ENCODE measurements around the gene CTIF. TPM values are rescaled to one million over a fixed set of nuclear protein-coding genes. Genes with fewer than 3 reads are reported as not detected.

Gene CTIF
- total RNA-seq, 1 donor from 2014 or later: 48.5 TPM

DNA sequence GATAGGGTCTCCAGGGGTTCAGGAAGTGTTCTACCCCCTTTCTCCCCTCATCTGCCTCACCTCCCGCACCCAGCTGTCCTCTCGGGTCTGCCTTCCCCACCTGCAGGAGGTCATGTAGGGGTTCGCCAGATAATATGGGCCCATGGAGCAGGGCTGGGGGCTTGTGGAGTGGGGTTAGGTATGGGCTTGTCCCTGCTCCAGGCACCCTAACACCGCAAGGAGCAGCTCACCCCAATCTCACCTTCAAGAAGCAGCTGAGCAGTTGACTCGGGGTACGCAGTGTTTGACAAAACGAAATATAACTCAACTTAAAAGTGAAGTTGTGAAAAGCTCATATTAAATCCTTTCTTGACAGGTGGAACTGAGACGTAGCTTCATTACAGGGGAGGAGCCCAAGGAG, 99.6 kb downstream of the CTIF start:
- Mint-ChIP-seq H3K27me3 (no peaks in the 10 kb centered on the region), H3K4me3 (no peak overlapping the region), H3K4me1 (ENCODE audit: unreplicated experiment) (peaks cover 13% of the 10 kb centered on the region), H3K27ac (no peak overlapping the region), H3K36me3 (peaks cover 34% of the 10 kb centered on the region), H3K9me3 (peaks cover 7% of the 10 kb centered on the region)
- no peak for DNase-seq (ENCODE audit: extremely low spot score, unreplicated experiment)
- TF ChIP-seq, protein P1, sequence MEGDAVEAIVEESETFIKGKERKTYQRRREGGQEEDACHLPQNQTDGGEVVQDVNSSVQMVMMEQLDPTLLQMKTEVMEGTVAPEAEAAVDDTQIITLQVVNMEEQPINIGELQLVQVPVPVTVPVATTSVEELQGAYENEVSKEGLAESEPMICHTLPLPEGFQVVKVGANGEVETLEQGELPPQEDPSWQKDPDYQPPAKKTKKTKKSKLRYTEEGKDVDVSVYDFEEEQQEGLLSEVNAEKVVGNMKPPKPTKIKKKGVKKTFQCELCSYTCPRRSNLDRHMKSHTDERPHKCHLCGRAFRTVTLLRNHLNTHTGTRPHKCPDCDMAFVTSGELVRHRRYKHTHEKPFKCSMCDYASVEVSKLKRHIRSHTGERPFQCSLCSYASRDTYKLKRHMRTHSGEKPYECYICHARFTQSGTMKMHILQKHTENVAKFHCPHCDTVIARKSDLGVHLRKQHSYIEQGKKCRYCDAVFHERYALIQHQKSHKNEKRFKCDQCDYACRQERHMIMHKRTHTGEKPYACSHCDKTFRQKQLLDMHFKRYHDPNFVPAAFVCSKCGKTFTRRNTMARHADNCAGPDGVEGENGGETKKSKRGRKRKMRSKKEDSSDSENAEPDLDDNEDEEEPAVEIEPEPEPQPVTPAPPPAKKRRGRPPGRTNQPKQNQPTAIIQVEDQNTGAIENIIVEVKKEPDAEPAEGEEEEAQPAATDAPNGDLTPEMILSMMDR (conservative IDR thresholded peaks at IDR 0.05): no peak

DNA sequence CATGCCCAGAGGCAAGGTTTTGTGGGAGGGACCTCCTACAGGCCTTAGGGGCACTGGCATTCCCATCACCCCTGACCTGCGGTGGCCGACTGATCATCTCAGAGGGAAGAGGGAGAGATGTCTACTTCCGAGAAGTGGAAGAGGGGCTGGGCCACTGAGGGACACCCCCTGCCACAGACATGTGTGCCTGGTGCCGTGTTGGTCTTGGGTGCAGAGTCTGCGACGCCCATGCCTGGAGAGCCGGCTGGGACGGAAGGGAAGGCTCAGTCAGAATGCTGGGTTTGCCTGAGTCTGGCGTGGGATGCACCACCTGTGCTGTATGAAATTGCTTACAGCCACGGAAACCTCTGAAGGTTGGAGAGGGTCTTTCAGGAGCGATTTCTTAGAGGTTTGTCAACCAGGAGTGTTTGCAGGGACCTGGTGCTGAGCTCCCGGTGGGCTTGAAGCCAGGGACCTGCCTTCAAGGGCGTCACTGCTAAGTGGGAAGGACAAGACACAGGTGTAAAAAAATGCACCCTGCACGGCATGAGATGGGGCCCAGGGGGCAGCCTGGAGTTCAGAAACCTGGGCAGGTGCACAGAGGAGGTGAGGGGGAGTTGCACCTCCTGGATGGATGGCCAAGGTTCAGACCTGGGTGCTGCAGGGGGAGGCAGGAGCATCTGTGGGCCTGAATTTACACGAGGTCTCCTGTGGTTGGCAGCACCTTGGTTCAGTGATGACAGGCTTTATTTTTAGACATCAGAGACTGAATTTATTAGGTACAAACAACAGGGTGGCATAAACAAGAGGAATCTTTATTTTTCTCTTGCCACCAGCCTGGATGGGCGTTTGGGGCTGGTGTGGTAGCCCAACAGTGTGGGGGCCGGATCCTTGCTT, 100.3 kb downstream of the CTIF start:
- peaks cover 31% of the 10 kb centered on the region for H3K36me3 Mint-ChIP-seq
- DNase-seq (ENCODE audit: extremely low spot score, unreplicated experiment): no peak
- no peak overlapping the region for H3K27ac Mint-ChIP-seq
- H3K4me3 Mint-ChIP-seq: no peak overlapping the region
- peaks cover 7% of the 10 kb centered on the region for H3K9me3 Mint-ChIP-seq
- TF ChIP-seq, protein P1 (conservative IDR thresholded peaks at IDR 0.05): no peak
- H3K4me1 Mint-ChIP-seq (ENCODE audit: unreplicated experiment): peaks cover 20% of the 10 kb centered on the region
- H3K27me3 Mint-ChIP-seq: no peaks in the 10 kb centered on the region

DNA sequence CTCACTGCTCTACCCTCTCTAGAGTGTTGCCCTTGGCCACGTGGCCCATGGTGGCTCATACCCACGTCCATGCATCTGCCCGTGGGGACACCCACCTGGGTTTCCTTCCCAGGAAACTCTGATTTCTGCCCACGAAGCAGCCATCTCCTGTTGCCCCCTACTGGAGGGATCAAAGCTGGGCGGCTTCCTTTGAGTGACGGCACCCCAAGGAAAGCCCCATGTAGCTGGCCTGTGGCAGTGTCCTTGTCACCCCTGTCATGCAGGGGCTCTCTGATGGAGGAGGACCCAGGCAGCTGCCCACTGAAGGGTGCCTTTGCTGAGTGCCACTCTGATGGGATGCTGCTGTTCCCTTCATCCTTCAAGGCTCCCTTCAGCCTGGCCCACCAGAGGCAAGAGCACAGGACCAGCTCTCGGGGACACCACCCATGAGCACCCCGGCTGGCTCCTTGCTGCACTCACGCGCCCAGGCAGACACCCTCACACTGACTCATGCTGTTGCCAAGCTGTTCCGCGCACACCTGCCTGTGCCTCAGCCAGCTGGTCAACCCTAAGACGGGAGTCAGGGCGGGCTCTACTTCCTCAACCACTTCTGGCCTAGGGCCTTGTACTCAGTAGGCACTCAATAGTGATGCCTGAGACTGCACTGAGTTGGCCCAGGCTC, 101.1 kb downstream of the CTIF start:
- Mint-ChIP-seq H3K9me3 (peaks cover 7% of the 10 kb centered on the region), H3K4me3 (no peak overlapping the region), H3K4me1 (ENCODE audit: unreplicated experiment) (peaks cover 20% of the 10 kb centered on the region), H3K36me3 (peaks cover 30% of the 10 kb centered on the region), H3K27me3 (no peaks in the 10 kb centered on the region), H3K27ac (no peak overlapping the region)
- TF ChIP-seq, protein P1 (conservative IDR thresholded peaks at IDR 0.05): peak; percentile 48
- DNase-seq (ENCODE audit: extremely low spot score, unreplicated experiment): no peak

DNA sequence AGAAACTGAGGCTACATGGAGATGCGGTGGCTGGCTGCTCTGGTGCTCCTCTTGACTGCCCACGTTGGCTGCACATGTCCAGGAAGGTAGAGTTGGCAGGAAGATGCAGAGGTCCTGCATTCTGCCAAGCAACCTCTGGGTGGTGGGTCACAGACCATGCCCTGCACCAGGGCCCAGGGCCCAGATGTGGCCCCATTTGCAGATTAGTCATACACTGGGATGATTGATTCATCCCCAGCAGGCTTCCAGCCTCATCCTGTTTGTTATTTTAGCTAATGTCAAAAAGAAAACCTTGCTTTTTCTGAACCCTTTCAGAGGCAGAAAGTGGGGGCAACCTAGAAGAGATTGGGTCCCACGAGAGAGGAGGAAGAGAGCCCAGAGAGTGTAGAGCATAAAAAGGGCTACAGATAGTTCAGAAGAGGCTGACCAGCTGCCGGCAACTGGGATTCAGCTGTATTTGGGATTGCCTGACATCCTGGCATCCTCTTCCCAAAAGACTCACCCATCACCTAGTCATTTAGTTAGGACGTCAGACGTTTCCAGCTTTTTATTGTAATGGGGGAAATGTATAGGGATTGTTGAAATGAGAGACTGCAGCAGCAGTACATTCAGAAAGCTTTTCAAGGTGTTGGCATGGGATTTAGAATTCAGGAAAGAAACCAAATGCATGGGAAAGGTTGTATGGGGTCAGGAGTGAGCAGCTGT, 101.9 kb downstream of the CTIF start:
- Mint-ChIP-seq H3K27me3 (no peaks in the 10 kb centered on the region), H3K4me1 (ENCODE audit: unreplicated experiment) (peaks cover 20% of the 10 kb centered on the region), H3K27ac (no peak overlapping the region), H3K36me3 (peaks cover 30% of the 10 kb centered on the region), H3K9me3 (peaks cover 7% of the 10 kb centered on the region), H3K4me3 (no peak overlapping the region)
- no peak for DNase-seq (ENCODE audit: extremely low spot score, unreplicated experiment)
- TF ChIP-seq, protein P1 (conservative IDR thresholded peaks at IDR 0.05): no peak

DNA sequence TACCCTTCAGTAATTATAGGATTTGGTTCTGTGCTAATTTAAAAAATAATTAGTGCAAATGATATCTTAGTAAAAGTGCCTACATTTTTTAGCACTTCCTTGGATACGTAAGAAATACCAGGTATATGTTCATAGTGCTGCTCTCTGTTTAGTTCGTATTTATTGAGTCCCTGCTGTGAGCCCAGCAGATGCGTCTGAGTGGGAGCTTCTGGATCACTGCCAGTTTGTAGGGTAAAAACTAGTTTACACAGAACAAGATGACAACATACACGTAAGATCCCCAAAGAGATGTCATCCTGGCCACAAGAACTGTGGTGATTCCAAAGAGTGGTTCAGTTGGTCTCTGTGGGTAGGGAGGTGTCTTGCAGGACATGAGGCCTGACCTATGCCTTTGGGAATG, 103.2 kb downstream of the CTIF start:
- H3K4me3 Mint-ChIP-seq: no peak overlapping the region
- no peak overlapping the region for H3K27ac Mint-ChIP-seq
- peaks cover 7% of the 10 kb centered on the region for H3K9me3 Mint-ChIP-seq
- H3K36me3 Mint-ChIP-seq: peaks cover 31% of the 10 kb centered on the region
- no peak for DNase-seq (ENCODE audit: extremely low spot score, unreplicated experiment)
- no peaks in the 10 kb centered on the region for H3K27me3 Mint-ChIP-seq
- H3K4me1 Mint-ChIP-seq (ENCODE audit: unreplicated experiment): peaks cover 27% of the 10 kb centered on the region
- TF ChIP-seq, protein P1 (conservative IDR thresholded peaks at IDR 0.05): no peak
